Non-pigmented ciliary epithelial cell (primary cell): ENCODE data around the gene LRIG1.

Experiments
- DNase-seq: peaks from one replicate; pipeline ENCODE4 v3.0.0-alpha.2; 2010; ENCODE audit warnings: low read depth

The LRIG1 gene

DNA sequence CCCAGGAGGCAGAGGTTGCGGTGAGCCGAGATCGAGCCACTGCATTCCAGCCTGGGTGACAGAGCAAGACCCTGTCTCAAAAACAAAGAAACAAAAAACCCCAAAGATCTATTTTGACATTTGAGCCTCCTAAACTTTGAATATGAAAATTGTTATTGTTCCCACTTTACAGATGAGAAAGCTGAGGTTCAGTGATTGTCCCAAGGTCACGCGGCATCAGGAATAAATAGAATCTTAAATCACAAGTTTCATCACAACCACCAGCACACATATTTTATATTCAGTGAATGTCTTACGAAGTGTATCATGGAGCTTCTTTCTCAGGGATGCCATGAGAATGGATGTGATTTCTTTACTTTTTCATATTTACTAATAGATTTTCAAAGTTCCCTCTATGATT is 5.3 kb upstream of the LRIG1 start:
- DNase-seq = no peak

DNA sequence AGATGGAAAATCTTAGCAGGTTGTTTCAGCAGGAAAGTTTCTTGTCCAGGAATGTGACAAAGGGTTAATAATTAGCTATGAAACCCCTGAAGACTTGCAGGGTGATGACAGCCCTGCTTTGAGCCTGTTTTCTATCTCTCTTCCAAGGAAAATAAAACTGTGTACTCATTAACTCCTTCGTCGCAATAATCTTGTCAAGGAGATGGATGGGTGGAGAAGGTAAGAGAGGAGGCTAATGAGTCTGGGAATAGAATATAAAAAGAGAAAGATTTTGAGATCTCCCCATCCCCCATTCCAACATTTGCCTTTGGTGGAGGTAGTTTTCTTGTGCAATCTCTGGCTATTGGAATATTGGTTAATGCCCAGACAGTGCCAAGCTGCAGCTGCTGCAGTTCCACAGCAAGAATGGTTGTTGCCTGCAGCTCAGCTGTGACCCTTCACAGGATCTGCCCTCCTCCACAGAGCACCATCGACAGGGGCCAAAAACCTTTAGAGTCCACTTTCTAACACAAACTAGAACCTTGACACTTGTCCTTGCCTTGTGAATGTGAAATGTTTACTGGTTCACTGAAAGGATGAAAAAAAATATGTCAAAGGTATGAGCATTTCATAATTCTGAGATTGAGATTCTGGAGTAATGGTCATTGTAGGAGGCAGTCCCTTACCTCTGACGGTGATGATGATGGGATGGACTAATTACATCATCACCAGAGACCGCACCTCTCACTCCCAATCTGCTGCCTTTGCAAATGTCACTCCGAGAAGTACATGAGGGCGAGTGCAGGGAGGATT is 4.2 kb upstream of the LRIG1 start:
- no peak for DNase-seq

DNA sequence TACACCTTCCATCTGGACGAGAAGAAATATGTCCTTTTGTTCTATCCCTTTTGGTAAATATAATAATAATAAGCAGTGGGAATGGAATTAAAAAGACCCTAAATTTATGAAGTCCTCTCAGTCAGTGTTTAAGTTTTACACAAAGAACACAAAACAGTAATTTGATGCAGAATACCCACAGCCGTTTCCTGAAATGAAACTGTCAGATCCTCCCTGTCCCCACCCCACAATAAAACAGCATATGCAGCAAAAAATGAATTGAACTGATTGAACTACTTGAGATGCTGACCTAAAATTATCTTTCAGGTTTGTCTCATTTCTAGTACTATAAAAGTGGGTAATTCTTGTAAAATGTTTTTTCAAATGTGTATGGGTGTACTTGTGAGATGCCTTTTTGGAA is 2.2 kb upstream of the LRIG1 start:
- no peak for DNase-seq

DNA sequence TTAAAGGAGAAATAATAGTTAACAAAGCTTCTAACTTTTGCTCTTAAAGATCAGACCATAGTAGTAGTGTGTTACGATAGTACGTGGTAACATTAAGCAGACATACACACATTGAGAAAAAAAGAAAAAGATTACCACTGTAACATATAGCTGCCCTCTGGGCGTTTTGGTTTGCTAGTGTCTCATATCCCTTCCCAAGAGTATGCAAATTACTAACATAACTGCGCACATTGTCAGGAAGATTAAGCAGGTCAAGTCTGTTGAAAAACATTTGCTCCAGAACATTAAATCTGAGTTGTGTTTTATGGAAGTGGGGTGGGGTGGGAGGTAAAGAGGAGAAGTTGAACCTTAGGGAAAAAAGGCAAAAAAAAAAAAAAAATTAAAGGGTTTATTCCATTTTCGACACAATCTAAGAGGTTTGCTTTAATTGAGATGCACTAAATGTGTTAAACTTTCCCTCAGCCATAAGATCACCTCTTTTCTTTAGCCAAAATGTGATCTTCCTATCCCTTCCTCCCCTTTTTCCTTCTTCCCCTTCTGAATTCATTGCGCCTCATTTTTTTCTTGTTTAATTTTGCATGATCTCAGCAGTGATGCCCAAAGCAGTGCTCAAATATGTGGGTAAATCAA is 1.5 kb upstream of the LRIG1 start:
- no peak for DNase-seq

DNA sequence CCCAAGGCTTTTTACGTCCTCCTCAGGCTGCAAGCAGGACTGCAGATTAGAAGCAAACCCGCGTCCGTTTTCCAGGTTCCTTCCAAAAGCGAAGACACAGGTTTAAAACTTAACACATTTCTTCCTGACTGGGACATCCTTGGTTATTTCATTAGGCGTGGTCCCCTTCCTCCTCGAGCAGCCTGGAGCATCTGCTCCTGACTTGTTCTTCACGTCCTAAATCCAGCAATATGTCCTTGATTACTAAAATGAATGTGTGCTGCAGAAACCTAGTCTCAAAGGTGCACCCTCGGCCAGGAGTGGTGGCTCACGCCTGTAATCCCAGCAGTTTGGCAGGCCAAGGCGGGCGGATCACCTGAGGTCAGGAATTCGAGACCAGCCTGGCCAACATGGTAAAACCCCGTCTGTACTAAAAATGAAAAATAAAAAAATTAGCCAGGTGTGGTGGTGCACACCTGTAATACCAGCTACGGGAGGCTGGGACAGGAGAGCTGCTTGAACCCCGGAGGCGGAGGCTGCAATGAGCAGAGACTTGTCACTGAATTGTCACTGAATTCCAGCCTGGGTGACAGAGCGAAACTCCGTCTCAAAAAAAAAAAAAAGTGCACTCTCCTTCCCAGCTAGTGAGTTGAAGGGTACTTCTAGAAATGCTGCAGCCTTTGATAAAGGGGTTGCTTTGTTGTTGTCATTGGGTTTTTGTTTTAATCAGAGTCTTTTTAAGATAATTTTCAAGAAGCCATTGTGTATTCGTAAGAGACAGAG is 842 bp upstream of the LRIG1 start:
- DNase-seq = no peak

DNA sequence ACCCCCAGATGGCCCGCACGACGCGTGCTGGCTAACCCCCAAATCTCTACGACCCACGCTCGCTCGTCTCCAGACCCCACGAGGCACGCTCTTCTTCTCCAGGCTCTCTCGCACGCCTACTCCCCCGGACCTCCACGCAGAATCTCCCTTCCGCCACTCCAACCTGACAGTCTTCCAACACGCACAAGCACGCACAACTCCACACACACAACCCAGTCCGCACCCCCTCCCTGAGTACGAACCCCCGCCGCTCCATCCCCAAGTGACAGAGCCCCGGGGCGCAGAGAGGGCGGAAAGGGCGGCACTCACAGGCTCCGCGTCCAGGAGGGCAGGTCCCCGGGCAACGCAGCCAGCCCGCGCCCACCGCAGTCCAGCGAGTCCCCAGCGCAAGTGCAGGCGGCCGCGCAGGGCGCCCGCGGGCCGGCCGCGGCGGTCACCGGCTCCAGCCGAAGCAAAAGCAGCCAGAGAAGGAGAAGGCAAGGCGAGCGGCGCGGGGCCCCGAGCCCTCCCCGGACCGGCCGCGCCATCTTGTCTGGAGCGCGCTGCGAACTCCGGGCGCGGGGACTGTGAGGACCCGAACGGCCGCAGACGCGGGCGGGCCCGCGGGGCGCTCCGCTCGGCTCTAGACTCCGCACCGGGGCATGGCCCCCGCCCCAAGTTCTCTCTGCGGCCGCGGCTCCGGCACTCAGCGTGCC is 794 bp downstream of the LRIG1 start:
- DNase-seq = no peak

DNA sequence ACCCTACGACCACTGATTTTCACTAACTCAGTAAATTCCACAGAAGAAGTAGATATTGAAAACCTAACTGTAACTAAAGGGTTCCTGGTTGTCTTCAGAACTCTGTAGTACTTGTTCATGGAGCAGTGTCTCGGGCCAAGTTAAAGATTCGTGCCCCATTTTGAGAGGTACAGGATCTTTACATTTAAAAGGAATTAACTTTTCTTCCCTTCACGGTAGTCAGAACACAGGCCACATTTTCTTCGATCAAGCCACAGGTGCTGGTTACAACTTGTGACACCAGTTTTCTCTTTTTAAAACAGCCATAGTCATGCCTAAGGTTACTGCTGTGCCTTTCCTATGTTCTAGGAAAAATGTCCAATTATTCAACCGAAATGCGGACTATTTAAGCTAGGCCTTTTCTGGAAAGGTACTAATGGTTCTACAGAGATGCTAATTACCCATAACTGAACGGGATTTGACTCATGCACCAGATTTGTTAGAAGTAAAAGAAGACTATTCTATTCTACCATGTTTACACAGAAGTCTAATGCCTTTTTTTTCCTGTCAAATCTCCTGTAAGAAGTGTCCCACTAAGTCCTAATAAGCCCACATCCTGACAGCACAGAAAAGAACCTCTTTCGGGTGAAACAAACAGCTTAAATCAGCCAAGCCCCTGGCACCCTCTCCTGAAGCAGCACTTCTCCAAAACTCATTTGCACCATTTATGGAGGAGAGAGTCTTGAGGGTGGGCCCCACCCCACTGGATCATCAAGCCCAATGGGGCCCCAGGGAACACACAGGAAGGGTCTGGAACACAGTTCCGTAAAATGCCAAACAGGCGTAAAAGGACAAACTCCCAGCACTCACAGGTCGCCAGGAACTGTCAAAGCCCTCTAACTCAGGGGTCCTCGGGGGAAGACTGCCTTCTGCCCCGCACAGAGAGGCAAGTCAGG is 1.9 kb downstream of the LRIG1 start:
- DNase-seq = no peak

DNA sequence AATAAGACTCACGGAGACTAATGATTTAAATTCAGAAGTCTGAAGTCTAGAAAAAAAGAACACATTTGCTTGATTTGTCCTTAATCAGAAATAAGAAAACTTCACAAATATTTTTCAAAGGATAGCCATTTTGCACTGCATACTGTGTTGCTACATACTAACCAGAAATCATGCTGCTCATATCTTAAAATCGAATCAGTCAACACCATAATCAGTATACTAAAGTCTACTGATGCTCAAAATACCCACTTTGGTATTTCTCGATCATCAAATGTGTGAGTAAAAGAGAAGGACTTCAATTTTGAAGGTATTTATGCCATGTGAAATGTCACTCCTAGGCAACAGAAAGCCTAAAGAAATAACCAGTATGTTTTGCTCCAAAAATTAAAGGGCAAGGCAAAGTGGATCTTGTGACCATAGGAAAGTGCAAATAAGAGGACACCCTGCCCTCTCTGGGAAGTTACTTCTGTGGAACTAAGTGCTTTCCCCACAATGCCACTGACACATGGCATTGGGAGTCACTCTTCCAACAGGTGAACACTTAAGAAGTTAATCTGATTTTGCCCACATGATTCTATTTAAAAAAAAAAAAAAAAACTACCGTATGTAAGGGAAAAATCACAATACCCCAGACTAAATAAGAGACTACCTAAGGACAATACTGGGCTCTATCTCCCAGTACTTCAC is 2.7 kb downstream of the LRIG1 start:
- DNase-seq = no peak

DNA sequence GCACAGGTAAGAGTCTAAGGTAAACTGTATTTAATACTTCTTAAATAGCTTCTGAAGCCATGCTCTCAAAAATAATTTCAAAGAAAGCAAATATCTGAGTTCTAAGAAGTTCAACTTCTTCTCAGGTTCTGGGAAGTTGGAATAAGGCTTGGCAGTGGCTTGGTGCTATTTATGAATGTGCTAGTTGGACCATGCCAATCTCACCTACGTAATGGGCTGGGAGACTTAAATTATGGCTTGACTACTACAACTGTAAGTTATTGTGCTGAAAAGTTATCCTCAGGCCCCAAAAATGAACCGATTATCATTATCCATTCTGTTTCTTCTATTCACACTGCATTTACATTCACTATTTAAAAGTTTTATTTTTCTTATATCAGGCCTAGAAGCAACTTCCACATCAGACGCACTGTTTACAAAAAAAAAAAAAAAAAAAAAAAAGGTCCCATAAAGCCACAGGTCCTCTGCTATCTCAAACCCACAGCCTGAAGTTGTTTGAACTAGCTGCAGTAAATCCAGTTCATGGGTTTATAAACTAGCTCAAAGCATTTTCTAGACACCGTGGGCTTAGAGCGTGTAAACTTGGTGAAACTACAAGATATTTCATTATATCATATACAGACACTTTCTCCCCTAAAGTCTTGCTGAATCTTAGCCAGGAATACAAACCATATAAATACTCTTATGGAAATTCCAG is 3.4 kb downstream of the LRIG1 start:
- DNase-seq = no peak

DNA sequence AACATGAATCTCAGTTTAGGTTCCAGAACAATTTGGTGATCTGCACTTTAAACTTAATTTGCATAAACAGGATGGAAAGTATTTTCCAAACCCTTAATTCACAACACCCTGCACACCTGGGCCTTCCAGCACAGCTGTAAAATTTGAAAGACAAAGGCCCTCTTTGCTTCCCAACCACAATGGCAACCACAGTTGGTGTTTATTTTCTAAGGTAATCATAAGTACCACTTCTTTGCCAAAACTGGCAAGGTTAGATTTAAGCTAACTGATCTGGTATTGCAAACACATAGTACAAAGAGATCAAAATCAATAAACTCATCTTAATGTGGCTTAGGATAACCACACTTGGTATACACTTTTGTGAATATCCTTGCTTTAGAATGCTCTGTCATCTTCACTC is 4.1 kb downstream of the LRIG1 start:
- DNase-seq = no peak

DNA sequence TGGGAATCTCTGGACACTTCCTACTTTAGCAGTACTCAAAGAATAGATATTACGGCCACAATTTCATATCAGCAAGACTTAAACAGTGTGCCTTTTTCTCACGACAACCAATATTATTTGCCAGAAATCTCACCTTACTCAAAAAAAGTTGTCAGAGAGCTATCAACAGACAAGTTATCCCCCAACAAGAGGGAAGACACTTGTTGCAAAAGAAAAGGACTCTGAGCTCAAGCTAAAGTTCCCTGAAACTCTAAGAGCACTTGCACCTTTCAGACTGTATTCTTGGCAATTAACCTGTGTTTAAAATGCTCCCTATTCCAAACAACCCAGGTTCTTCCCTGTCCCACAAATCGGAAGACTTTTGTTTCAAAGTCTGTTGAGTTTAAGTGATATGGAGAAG is 4.5 kb downstream of the LRIG1 start:
- no peak for DNase-seq

DNA sequence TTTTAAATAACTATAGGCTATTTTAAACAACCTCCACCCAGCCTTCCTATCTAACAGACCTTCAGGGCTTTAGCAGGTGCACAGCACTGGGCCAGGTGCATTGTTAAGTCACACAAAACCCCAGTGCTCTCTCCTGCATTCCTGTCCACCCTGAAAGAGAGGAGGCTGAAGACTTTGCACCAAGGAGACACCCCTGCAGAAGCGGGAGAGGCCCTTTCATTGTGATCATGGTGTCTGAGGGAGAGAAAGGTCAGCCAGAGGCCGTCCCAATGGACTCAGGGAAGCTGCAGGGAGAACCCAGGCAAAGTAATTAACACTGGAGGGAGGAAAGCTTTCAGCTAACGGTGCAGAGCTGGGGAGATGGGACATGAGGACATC is 5.2 kb downstream of the LRIG1 start:
- no peak for DNase-seq

DNA sequence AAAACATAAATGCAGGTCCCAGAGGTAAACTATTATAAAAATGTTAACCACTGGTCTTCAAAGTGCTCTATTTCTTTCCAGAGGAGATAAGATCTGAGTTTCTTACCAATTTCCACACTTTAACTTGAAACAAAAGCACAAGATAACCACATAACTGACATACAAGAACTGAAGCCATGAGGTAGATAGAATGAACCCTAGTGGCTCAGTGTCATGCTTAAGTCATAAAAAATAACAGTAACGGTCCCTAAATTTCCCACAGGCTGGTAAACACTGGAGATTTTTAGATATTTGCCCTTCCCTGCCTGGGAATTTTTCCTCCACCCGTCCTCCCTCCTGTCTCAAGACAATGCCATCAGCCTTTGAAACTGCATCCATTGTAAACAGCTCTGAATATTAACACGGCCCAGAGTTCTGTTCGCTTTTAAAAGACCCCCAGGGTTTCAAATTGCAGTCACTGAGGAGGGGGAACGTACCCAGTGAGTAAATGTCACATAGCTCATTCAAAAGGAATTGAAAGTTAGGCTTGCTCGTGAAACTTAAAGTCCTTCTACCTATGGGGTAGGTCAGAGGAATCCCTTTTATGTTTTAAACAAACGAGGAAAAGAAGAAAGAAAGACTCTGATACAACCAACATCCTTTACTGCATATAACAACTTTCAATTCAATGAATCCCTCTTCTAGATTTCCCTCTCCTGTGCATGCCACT is 5.7 kb downstream of the LRIG1 start:
- no peak for DNase-seq

DNA sequence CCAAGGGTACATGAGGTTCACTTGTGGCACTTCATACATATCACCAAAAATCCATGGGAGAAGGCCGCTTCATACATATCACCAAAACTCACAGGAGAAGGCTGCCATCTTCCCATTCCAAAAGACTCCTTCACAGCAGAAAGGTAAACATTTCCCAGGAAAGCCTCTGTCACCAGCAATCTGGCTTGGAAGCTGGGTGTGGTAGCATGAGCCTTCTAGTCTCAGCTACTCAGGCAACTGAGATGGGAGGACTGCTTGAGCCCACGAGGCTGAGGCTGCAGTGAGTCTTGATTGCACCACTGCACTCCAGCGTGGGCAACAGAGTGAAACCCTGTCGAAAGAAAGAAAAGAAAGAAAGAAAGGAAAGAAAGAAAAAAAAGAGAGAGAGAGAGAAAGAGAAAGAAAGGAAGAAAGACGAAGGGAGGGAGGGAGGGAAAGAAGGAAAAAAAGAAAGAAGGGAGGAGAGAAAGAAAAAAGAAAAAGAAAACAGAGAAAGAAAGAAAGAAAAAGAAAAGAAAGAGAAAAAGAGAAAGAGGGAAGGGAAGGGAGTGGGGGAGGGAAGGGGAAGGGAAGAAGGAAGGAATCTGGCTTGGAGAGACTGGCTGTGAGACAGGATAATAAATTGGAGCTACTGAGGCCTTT is 7.2 kb downstream of the LRIG1 start:
- no peak for DNase-seq

DNA sequence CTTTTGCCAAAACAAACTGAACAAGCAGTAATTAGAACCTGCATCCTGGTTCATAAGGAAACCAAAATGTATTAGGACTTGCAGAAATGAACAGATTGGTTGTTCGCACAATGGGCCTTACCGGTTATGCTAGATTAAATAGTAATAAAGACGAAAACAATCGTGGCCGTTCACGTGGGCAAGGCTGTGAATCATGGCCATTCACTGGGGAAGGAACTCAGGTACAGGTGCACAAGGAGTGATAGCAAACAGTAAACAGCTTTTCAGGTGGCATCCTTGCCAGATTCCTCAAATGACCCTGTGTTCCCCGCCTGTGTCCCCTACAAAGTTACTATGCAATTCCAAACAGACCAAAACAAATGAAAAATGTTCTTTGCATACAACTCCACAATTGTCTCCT is 8.2 kb downstream of the LRIG1 start:
- DNase-seq = no peak

DNA sequence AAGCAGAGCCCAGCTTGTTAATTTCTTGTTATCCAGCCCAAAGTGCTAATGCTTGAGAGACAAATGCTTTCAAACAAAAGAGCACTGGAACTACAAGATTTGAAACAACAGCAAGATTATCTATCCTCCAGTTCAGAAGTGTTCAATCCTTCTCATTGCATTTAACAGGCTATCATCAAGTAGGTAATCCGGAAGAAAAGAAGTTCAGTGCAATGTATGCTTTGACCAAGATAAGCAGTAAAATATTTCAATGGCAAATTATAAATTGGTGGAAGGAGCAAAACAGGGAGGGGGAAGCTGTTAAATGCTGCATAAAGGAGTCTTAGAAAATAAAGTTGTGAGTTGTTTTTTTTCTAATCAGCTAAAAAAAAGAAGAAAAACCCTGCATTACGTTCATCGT is 8.8 kb downstream of the LRIG1 start:
- no peak for DNase-seq

DNA sequence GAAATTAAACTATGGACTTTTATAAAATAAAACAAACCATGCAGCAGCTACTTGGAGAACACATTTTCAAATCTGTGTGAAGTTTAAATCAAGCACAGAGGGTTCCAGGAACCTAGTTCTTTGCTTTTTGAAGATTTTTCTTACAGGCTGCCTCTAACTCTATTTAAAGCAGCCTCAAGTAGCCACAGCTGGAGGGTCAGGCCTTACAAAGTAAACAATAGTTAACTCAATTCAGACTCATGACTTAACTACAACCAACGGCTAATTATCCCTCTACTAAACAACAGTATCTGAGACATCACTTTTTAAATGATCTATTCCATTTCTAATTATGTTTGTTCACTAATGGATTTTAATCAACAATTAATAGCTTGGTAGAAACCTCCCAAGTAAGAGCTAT is 9.8 kb downstream of the LRIG1 start:
- no peak for DNase-seq

DNA sequence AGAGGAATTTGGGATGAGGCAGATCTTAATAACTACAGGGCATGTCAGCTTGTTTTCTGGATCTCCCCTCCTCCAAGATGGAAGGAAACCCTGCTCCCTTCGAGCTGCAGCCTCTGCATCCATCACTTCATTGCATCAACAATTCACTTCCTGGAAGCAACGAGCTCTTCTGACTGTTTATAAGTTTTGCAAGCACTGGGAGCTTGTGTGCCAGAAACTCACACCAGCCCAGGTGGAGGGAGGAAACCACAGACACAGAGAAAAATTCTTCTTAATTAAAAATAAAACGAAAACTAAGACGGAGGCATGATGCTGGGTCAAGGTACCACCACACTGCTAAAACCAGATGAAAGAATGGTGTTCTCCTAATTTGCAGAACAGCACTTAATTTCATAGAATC is 10.6 kb downstream of the LRIG1 start:
- no peak for DNase-seq

DNA sequence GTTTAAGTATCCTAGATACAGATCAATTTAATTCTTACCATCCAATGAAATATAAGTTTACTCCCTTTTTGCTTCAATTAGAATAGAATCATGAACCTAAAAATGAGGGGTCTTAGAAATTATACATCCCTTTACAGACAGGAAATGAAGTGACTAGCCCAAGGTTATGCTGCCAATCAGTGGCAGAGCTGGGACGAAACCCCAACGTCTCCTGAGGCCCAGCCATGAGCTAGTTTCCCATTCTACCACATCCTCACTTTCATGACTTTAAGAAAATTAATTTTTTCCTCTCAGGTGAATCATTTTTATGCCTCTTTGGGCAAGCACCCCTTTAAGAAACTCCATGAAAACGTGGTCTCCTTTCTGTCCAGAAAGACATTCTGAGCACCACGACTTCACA is 11.2 kb downstream of the LRIG1 start:
- no peak for DNase-seq
